ENCODE data around the gene GPER1.

The GPER1 gene

GRCh38 chr7:1078985-1079384, 8.9 kb upstream of the GPER1 start:
- Histone ChIP-seq H3K36me3 (ENCODE audit: control insufficient read depth in 5 of 5, insufficient read depth in 5 of 5, low read length in 5 of 5) (no peaks in the 10 kb centered on the region), H3K27ac (ENCODE audit: low read depth, low read length) (no peak overlapping the region), H3K27me3 (ENCODE audit: control insufficient read depth in 5 of 5, insufficient read depth in 4 of 5, low read length in 5 of 5) (no peaks in the 10 kb centered on the region), H3K4me3 (ENCODE audit: low read depth in 1 of 5, low read length in 5 of 5) (no peak overlapping the region), H3K9me3 (ENCODE audit: control insufficient read depth in 5 of 5, low read length in 5 of 5) (no peaks in the 10 kb centered on the region), H3K4me1 (ENCODE audit: control insufficient read depth in 5 of 5, insufficient read depth in 5 of 5, low read length in 5 of 5) (peaks cover 15 to 72% (median 41%) of the 10 kb centered on the region in 5 donors), H3K9ac (ENCODE audit: low read length in 5 of 5) (no peak overlapping the region)

GRCh38 chr7:1079546-1079945, 8.4 kb upstream of the GPER1 start:
- Histone ChIP-seq H3K27me3 (ENCODE audit: control insufficient read depth in 5 of 5, insufficient read depth in 4 of 5, low read length in 5 of 5) (no peaks in the 10 kb centered on the region), H3K9me3 (ENCODE audit: control insufficient read depth in 5 of 5, low read length in 5 of 5) (no peaks in the 10 kb centered on the region), H3K4me3 (ENCODE audit: low read depth in 1 of 5, low read length in 5 of 5) (no peak overlapping the region), H3K27ac (ENCODE audit: low read depth, low read length) (no peak overlapping the region), H3K4me1 (ENCODE audit: control insufficient read depth in 5 of 5, insufficient read depth in 5 of 5, low read length in 5 of 5) (peaks cover 15 to 77% (median 46%) of the 10 kb centered on the region in 5 donors), H3K9ac (ENCODE audit: low read length in 5 of 5) (no peak overlapping the region), H3K36me3 (ENCODE audit: control insufficient read depth in 5 of 5, insufficient read depth in 5 of 5, low read length in 5 of 5) (no peaks in the 10 kb centered on the region)

GRCh38 chr7:1080252-1080920, 7.5 kb upstream of the GPER1 start:
- Histone ChIP-seq H3K27me3 (ENCODE audit: control insufficient read depth in 5 of 5, insufficient read depth in 4 of 5, low read length in 5 of 5) (no peaks in the 10 kb centered on the region), H3K4me1 (ENCODE audit: control insufficient read depth in 5 of 5, insufficient read depth in 5 of 5, low read length in 5 of 5) (peaks cover 20 to 86% (median 55%) of the 10 kb centered on the region in 5 donors), H3K4me3 (ENCODE audit: low read depth in 1 of 5, low read length in 5 of 5) (no peak overlapping the region), H3K27ac (ENCODE audit: low read depth, low read length) (no peak overlapping the region), H3K9ac (ENCODE audit: low read length in 5 of 5) (no peak overlapping the region), H3K9me3 (ENCODE audit: control insufficient read depth in 5 of 5, low read length in 5 of 5) (no peaks in the 10 kb centered on the region), H3K36me3 (ENCODE audit: control insufficient read depth in 5 of 5, insufficient read depth in 5 of 5, low read length in 5 of 5) (no peaks in the 10 kb centered on the region)

GRCh38 chr7:1080921-1081255, 7.0 kb upstream of the GPER1 start:
- no peak overlapping the region for H3K4me3 ChIP-seq (ENCODE audit: low read depth in 1 of 5, low read length in 5 of 5)
- no peaks in the 10 kb centered on the region for H3K36me3 ChIP-seq (ENCODE audit: control insufficient read depth in 5 of 5, insufficient read depth in 5 of 5, low read length in 5 of 5)
- H3K9me3 ChIP-seq (ENCODE audit: control insufficient read depth in 5 of 5, low read length in 5 of 5), result no peaks in the 10 kb centered on the region
- no peaks in the 10 kb centered on the region for H3K27me3 ChIP-seq (ENCODE audit: control insufficient read depth in 5 of 5, insufficient read depth in 4 of 5, low read length in 5 of 5)
- no peak overlapping the region for H3K9ac ChIP-seq (ENCODE audit: low read length in 5 of 5)
- H3K4me1 ChIP-seq (ENCODE audit: control insufficient read depth in 5 of 5, insufficient read depth in 5 of 5, low read length in 5 of 5), result peaks cover 20 to 89% (median 58%) of the 10 kb centered on the region in 5 donors
- H3K27ac ChIP-seq (ENCODE audit: low read depth, low read length), result no peak overlapping the region

GRCh38 chr7:1081336-1081735, 6.6 kb upstream of the GPER1 start:
- Histone ChIP-seq H3K27me3 (ENCODE audit: control insufficient read depth in 5 of 5, insufficient read depth in 4 of 5, low read length in 5 of 5) (no peaks in the 10 kb centered on the region), H3K4me3 (ENCODE audit: low read depth in 1 of 5, low read length in 5 of 5) (no peak overlapping the region), H3K36me3 (ENCODE audit: control insufficient read depth in 5 of 5, insufficient read depth in 5 of 5, low read length in 5 of 5) (no peaks in the 10 kb centered on the region), H3K27ac (ENCODE audit: low read depth, low read length) (no peak overlapping the region), H3K9ac (ENCODE audit: low read length in 5 of 5) (no peak overlapping the region), H3K4me1 (ENCODE audit: control insufficient read depth in 5 of 5, insufficient read depth in 5 of 5, low read length in 5 of 5) (peaks cover 22 to 89% (median 58%) of the 10 kb centered on the region in 5 donors), H3K9me3 (ENCODE audit: control insufficient read depth in 5 of 5, low read length in 5 of 5) (no peaks in the 10 kb centered on the region)

GRCh38 chr7:1081931-1082401, 5.9 kb upstream of the GPER1 start:
- no peaks in the 10 kb centered on the region for H3K27me3 ChIP-seq (ENCODE audit: control insufficient read depth in 5 of 5, insufficient read depth in 4 of 5, low read length in 5 of 5)
- H3K4me1 ChIP-seq (ENCODE audit: control insufficient read depth in 5 of 5, insufficient read depth in 5 of 5, low read length in 5 of 5), result peaks cover 17 to 89% (median 58%) of the 10 kb centered on the region in 5 donors
- no peaks in the 10 kb centered on the region for H3K9me3 ChIP-seq (ENCODE audit: control insufficient read depth in 5 of 5, low read length in 5 of 5)
- no peaks in the 10 kb centered on the region for H3K36me3 ChIP-seq (ENCODE audit: control insufficient read depth in 5 of 5, insufficient read depth in 5 of 5, low read length in 5 of 5)
- no peak overlapping the region for H3K27ac ChIP-seq (ENCODE audit: low read depth, low read length)
- H3K9ac ChIP-seq (ENCODE audit: low read length in 5 of 5), result peak overlapping the region in 1 of 5 donors; percentile 17
- H3K4me3 ChIP-seq (ENCODE audit: low read depth in 1 of 5, low read length in 5 of 5), result no peak overlapping the region

GRCh38 chr7:1083729-1084657, 3.9 kb upstream of the GPER1 start:
- no peaks in the 10 kb centered on the region for H3K36me3 ChIP-seq (ENCODE audit: control insufficient read depth in 5 of 5, insufficient read depth in 5 of 5, low read length in 5 of 5)

GRCh38 chr7:1085266-1085665, 2.6 kb upstream of the GPER1 start:
- no peaks in the 10 kb centered on the region for H3K9me3 ChIP-seq (ENCODE audit: control insufficient read depth in 5 of 5, low read length in 5 of 5)
- peaks cover 15 to 80% (median 69%) of the 10 kb centered on the region in 5 donors for H3K4me1 ChIP-seq (ENCODE audit: control insufficient read depth in 5 of 5, insufficient read depth in 5 of 5, low read length in 5 of 5)
- H3K27ac ChIP-seq (ENCODE audit: low read depth, low read length), result peak overlapping the region; percentile 57

More at GRCh38 chr7:1083729-1084657, 3.9 kb upstream of the GPER1 start:
- no peaks in the 10 kb centered on the region for H3K9me3 ChIP-seq (ENCODE audit: control insufficient read depth in 5 of 5, low read length in 5 of 5)
- no peak overlapping the region for H3K9ac ChIP-seq (ENCODE audit: low read length in 5 of 5)
- H3K27me3 ChIP-seq (ENCODE audit: control insufficient read depth in 5 of 5, insufficient read depth in 4 of 5, low read length in 5 of 5), result no peaks in the 10 kb centered on the region
- no peak overlapping the region for H3K4me3 ChIP-seq (ENCODE audit: low read depth in 1 of 5, low read length in 5 of 5)
- H3K27ac ChIP-seq (ENCODE audit: low read depth, low read length), result no peak overlapping the region
- peaks cover 17 to 89% (median 67%) of the 10 kb centered on the region in 5 donors for H3K4me1 ChIP-seq (ENCODE audit: control insufficient read depth in 5 of 5, insufficient read depth in 5 of 5, low read length in 5 of 5)

GRCh38 chr7:1085910-1086421, 1.9 kb upstream of the GPER1 start:
- Histone ChIP-seq H3K4me1 (ENCODE audit: control insufficient read depth in 5 of 5, insufficient read depth in 5 of 5, low read length in 5 of 5) (peaks cover 15 to 84% (median 69%) of the 10 kb centered on the region in 5 donors), H3K27me3 (ENCODE audit: control insufficient read depth in 5 of 5, insufficient read depth in 4 of 5, low read length in 5 of 5) (no peaks in the 10 kb centered on the region), H3K9me3 (ENCODE audit: control insufficient read depth in 5 of 5, low read length in 5 of 5) (no peaks in the 10 kb centered on the region), H3K4me3 (ENCODE audit: low read depth in 1 of 5, low read length in 5 of 5) (peak overlapping the region in 1 of 5 donors; percentile 72), H3K36me3 (ENCODE audit: control insufficient read depth in 5 of 5, insufficient read depth in 5 of 5, low read length in 5 of 5) (peaks cover 0 to 4% (median under 1%) of the 10 kb centered on the region in 5 donors), H3K27ac (ENCODE audit: low read depth, low read length) (peak overlapping the region; percentile 57), H3K9ac (ENCODE audit: low read length in 5 of 5) (peak overlapping the region in 1 of 5 donors; percentile 38)

More at GRCh38 chr7:1085266-1085665, 2.6 kb upstream of the GPER1 start:
- H3K9ac ChIP-seq (ENCODE audit: low read length in 5 of 5), result no peak overlapping the region
- peaks cover 0 to 3% (median 0%) of the 10 kb centered on the region in 5 donors for H3K36me3 ChIP-seq (ENCODE audit: control insufficient read depth in 5 of 5, insufficient read depth in 5 of 5, low read length in 5 of 5)
- H3K27me3 ChIP-seq (ENCODE audit: control insufficient read depth in 5 of 5, insufficient read depth in 4 of 5, low read length in 5 of 5), result no peaks in the 10 kb centered on the region
- H3K4me3 ChIP-seq (ENCODE audit: low read depth in 1 of 5, low read length in 5 of 5), result no peak overlapping the region

Measured in subcutaneous abdominal adipose tissue (tissue), 5 donors.